Measurements from ENCODE around the gene CALHM4. TPM values are rescaled to one million over a fixed set of nuclear protein-coding genes. Genes with fewer than 3 reads are reported as not detected.

CALHM4 gene
- total and polyA plus RNA-seq, 5 donors from 2014 or later = not detected

GRCh38 chr6:116605935-116606334 lies 52.4 kb downstream of the CALHM4 start:
- no peak overlapping the region for H3K27ac Mint-ChIP-seq
- no peak overlapping the region for H3K4me3 Mint-ChIP-seq
- H3K36me3 Mint-ChIP-seq = peaks cover 16% of the 10 kb centered on the region

More at GRCh38 chr6:116605935-116606334, 52.4 kb downstream of the CALHM4 start:
- Histone ChIP-seq H3K27me3 (ENCODE audit: control insufficient read depth, insufficient read depth, low read length) (peaks cover 1% of the 10 kb centered on the region), H3K4me1 (ENCODE audit: control insufficient read depth, insufficient read depth, low read length, poor library complexity, severe bottlenecking) (no peaks in the 10 kb centered on the region), H3K27ac (ENCODE audit: insufficient read depth, low read length, poor library complexity, severe bottlenecking) (no peak overlapping the region), H3K36me3 (ENCODE audit: control insufficient read depth, insufficient read depth, low read length) (no peaks in the 10 kb centered on the region), H3K4me3 (ENCODE audit: low read depth, low read length) (no peak overlapping the region), H3K9me3 (ENCODE audit: control insufficient read depth in 2 of 2, low read length in 2 of 2) (no peaks in the 10 kb centered on the region)
- DNase-seq = no peak
- peaks cover 6% of the 10 kb centered on the region for H3K27me3 Mint-ChIP-seq
- peaks cover 0 to 17% (median 4%) of the 10 kb centered on the region in 7 donors for H3K9me3 Mint-ChIP-seq
- ATAC-seq (ENCODE audit: low read depth in 2 of 2) = no peak
- H3K4me1 Mint-ChIP-seq = no peaks in the 10 kb centered on the region

Other genes with a start within 250 kb of the CALHM4 start
- 10.2 TPM for gene DSE, start 182.8 kb upstream of the CALHM4 start, total RNA-seq
- gene DSE, start 182.8 kb upstream of the CALHM4 start, polyA plus RNA-seq = 1 to 10 TPM; 1.9 to 4.4 (median 2.9) TPM
- 2.1 TPM for gene CALHM6, start 92.4 kb upstream of the CALHM4 start, total RNA-seq
- 1 to 10 TPM; 2.7 to 9.4 (median 5.4) TPM for gene CALHM6, start 92.4 kb upstream of the CALHM4 start, polyA plus RNA-seq
- gene CALHM5, start 42.1 kb upstream of the CALHM4 start, total RNA-seq = 0.10 TPM
- not detected for gene CALHM5, start 42.1 kb upstream of the CALHM4 start, polyA plus RNA-seq
- gene TRAPPC3L, start 8.1 kb upstream of the CALHM4 start, total RNA-seq = 0.37 TPM
- gene TRAPPC3L, start 8.1 kb upstream of the CALHM4 start, polyA plus RNA-seq = not detected
- gene RWDD1, start 17.8 kb downstream of the CALHM4 start, total RNA-seq = 49.5 TPM
- gene RWDD1, start 17.8 kb downstream of the CALHM4 start, polyA plus RNA-seq = 10 to 100 TPM; 65.0 to 97.8 (median 80.8) TPM
- 0.52 TPM for gene RSPH4A, start 62.7 kb downstream of the CALHM4 start, total RNA-seq
- gene RSPH4A, start 62.7 kb downstream of the CALHM4 start, polyA plus RNA-seq = under 1 TPM in 1 of 4 donors, not detected in 3; 0.08 TPM
- gene ZUP1, start 115.0 kb downstream of the CALHM4 start, total RNA-seq = 16.3 TPM
- 1 to 10 TPM; 5.9 to 7.5 (median 6.6) TPM for gene ZUP1, start 115.0 kb downstream of the CALHM4 start, polyA plus RNA-seq
- gene KPNA5, start 127.5 kb downstream of the CALHM4 start, total RNA-seq = 28.4 TPM
- 10 to 100 TPM; 11.6 to 13.1 (median 12.0) TPM for gene KPNA5, start 127.5 kb downstream of the CALHM4 start, polyA plus RNA-seq
- gene FAM162B, start 212.0 kb downstream of the CALHM4 start, total RNA-seq = not detected
- not detected for gene FAM162B, start 212.0 kb downstream of the CALHM4 start, polyA plus RNA-seq

Measured in CD4-positive, CD25-positive, alpha-beta regulatory T cell (primary cell).